ENCODE measurements around the gene C1QTNF7. TPM values are rescaled to one million over a fixed set of nuclear protein-coding genes. Genes with fewer than 3 reads are reported as not detected.

C1QTNF7 gene
- total RNA-seq, 1 experiment from 2014 or later = not detected

DNA sequence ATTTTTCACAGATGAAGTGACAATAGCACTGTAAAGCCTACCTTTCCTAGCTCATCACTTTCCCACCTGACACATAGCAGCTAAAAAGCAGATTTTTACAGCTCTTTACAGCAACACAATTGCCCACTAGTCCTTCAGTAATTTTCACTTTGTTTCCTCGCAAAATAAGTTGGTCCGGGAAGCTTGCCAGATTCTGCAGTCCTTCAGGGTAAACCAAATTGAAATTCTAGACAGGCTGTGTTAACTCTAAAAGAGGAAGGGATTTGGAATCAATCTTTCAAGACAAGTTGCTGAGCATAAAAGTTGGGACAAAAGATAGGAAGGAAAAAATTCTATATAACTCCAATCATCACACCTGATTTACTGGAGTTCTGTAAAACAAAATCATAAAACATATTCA, 8.7 kb downstream of the C1QTNF7 start:
- ATAC-seq (no peak), DNase-seq (ENCODE audit: low read depth, low spot score) (no peak)
- no TSS peak for BruUV-seq (replicated peaks)
- no peaks in the 10 kb centered on the region for H3K27me3 ChIP-seq (ENCODE audit: control insufficient read depth, insufficient read depth, low read length)
- H3K4me1 ChIP-seq (ENCODE audit: control insufficient read depth, insufficient read depth, low read length) = no peaks in the 10 kb centered on the region
- H3K4me3 ChIP-seq (ENCODE audit: low read depth in 2 of 2, low read length in 2 of 2) = no peak overlapping the region
- ChIA-PET CTCF (no interaction called here), POLR2A (no interaction called here)
- TF ChIP-seq, protein P1, sequence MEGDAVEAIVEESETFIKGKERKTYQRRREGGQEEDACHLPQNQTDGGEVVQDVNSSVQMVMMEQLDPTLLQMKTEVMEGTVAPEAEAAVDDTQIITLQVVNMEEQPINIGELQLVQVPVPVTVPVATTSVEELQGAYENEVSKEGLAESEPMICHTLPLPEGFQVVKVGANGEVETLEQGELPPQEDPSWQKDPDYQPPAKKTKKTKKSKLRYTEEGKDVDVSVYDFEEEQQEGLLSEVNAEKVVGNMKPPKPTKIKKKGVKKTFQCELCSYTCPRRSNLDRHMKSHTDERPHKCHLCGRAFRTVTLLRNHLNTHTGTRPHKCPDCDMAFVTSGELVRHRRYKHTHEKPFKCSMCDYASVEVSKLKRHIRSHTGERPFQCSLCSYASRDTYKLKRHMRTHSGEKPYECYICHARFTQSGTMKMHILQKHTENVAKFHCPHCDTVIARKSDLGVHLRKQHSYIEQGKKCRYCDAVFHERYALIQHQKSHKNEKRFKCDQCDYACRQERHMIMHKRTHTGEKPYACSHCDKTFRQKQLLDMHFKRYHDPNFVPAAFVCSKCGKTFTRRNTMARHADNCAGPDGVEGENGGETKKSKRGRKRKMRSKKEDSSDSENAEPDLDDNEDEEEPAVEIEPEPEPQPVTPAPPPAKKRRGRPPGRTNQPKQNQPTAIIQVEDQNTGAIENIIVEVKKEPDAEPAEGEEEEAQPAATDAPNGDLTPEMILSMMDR (IDR thresholded peaks at IDR 0.05) = no peak
- TF ChIP-seq SIN3A (IDR thresholded peaks at IDR 0.05; ENCODE audit: borderline replicate concordance, insufficient read depth, low read depth, low read length) (no peak), TCF7L2 (IDR thresholded peaks at IDR 0.05; ENCODE audit: low read depth, low read length) (no peak), POLR2AphosphoS5 (IDR thresholded peaks at IDR 0.05; ENCODE audit: low read depth, low read length) (no peak)
- TF ChIP-seq, protein P2, sequence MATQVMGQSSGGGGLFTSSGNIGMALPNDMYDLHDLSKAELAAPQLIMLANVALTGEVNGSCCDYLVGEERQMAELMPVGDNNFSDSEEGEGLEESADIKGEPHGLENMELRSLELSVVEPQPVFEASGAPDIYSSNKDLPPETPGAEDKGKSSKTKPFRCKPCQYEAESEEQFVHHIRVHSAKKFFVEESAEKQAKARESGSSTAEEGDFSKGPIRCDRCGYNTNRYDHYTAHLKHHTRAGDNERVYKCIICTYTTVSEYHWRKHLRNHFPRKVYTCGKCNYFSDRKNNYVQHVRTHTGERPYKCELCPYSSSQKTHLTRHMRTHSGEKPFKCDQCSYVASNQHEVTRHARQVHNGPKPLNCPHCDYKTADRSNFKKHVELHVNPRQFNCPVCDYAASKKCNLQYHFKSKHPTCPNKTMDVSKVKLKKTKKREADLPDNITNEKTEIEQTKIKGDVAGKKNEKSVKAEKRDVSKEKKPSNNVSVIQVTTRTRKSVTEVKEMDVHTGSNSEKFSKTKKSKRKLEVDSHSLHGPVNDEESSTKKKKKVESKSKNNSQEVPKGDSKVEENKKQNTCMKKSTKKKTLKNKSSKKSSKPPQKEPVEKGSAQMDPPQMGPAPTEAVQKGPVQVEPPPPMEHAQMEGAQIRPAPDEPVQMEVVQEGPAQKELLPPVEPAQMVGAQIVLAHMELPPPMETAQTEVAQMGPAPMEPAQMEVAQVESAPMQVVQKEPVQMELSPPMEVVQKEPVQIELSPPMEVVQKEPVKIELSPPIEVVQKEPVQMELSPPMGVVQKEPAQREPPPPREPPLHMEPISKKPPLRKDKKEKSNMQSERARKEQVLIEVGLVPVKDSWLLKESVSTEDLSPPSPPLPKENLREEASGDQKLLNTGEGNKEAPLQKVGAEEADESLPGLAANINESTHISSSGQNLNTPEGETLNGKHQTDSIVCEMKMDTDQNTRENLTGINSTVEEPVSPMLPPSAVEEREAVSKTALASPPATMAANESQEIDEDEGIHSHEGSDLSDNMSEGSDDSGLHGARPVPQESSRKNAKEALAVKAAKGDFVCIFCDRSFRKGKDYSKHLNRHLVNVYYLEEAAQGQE (IDR thresholded peaks at IDR 0.05; ENCODE audit: insufficient read depth in 1 of 2, low read depth in 2 of 2, low read length in 1 of 2) = no peak
- no peaks in the 10 kb centered on the region for H3K9me3 ChIP-seq (ENCODE audit: control insufficient read depth, insufficient read depth, low read depth, low read length)
- H3K27ac ChIP-seq (ENCODE audit: low read length) = no peak overlapping the region
- intact Hi-C loops (cut with micrococcal nuclease; ENCODE audit: unreplicated experiment) (no loop called here), in situ Hi-C loops (cut with HindIII; ENCODE audit: low pct_unique_long_range_greater_than_20kb, low sequenced_read_pairs) (no loop called here)
- no peaks in the 10 kb centered on the region for H3K36me3 ChIP-seq (ENCODE audit: control insufficient read depth, insufficient read depth, low read length)

DNA sequence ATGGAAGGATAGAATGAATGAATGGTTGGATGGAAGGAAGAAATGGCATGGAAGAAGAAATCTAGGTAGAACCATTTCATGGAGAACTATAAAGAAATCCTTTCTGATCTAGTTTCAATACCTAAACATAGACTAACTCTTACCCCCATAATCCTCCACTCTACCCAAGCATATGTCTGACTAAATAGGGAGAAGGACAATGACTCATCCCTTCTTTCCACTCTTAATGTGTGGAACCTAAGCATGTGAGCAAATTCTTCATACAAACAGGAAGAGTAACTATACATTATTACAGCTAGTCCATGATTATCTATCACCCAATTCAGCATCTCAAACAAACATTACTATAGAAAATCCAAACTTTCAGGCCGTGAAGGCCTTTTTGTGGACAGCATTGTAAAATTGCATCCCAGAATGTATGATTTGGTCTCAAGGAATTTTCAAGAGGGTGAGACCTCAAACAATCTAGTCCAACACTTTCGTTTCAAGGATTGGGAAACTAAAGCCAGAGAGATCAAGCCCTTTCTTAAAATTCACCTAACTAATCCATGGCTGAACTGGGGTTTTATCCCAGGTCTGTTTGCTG, 11.2 kb downstream of the C1QTNF7 start:
- POLR2A ChIA-PET = no interaction called here
- no peak for DNase-seq (ENCODE audit: low read depth, low spot score)
- no peak for ATAC-seq
- no TSS peak for BruUV-seq (replicated peaks)
- CTCF ChIA-PET = no interaction called here
- H3K4me3 ChIP-seq (ENCODE audit: low read depth in 2 of 2, low read length in 2 of 2) = no peak overlapping the region
- intact Hi-C loops (cut with micrococcal nuclease; ENCODE audit: unreplicated experiment) (no loop called here), in situ Hi-C loops (cut with HindIII; ENCODE audit: low pct_unique_long_range_greater_than_20kb, low sequenced_read_pairs) (no loop called here)
- no peaks in the 10 kb centered on the region for H3K9me3 ChIP-seq (ENCODE audit: control insufficient read depth, insufficient read depth, low read depth, low read length)
- no peaks in the 10 kb centered on the region for H3K4me1 ChIP-seq (ENCODE audit: control insufficient read depth, insufficient read depth, low read length)
- no peak overlapping the region for H3K27ac ChIP-seq (ENCODE audit: low read length)
- no peak for TF ChIP-seq POLR2AphosphoS5 (IDR thresholded peaks at IDR 0.05; ENCODE audit: low read depth, low read length)
- TF ChIP-seq TCF7L2 (IDR thresholded peaks at IDR 0.05; ENCODE audit: low read depth, low read length) = no peak
- TF ChIP-seq, protein P1 (IDR thresholded peaks at IDR 0.05) = no peak
- no peak for TF ChIP-seq SIN3A (IDR thresholded peaks at IDR 0.05; ENCODE audit: borderline replicate concordance, insufficient read depth, low read depth, low read length)
- H3K36me3 ChIP-seq (ENCODE audit: control insufficient read depth, insufficient read depth, low read length) = no peaks in the 10 kb centered on the region
- H3K27me3 ChIP-seq (ENCODE audit: control insufficient read depth, insufficient read depth, low read length) = no peaks in the 10 kb centered on the region
